Colon (tissue), 2 donors: Measurements from ENCODE around the gene ANKRD31.
"Not testable (repeated sequence)": the region's sequence is repeated elsewhere in the genome, so short reads cannot be mapped to it uniquely, and the experiment has no call there.

Source experiments
- FAIRE-seq: peaks from 2 replicates; lab custom pipeline; 2012; peaks lifted over from hg19 to GRCh38; lab: Jason Lieb, UNC
- donor health status: control.
- donor health status: control.

The ANKRD31 gene

GRCh38 chr5:75234251-75234650 lies 2.4 kb downstream of the ANKRD31 start:
- FAIRE-seq: no peak

DNA sequence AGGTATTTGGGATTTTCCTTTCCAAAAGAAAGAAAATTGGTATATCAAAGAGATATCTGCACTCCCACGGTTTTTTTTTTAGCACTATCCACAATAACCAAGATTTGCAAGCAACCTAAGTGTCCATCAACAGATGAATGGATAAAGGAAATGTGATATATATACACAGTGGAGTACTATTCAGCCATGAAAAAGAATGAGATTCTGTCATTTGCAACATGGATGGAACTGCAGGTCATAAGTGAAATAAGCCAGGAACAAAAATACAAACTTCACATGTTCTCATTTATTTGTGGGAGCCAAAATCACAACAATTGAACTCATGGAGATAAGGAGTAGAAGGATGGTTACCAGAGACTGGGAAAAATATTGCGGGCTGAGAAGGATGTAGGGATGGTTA lies 9.8 kb downstream of the ANKRD31 start:
- no peak for FAIRE-seq

DNA sequence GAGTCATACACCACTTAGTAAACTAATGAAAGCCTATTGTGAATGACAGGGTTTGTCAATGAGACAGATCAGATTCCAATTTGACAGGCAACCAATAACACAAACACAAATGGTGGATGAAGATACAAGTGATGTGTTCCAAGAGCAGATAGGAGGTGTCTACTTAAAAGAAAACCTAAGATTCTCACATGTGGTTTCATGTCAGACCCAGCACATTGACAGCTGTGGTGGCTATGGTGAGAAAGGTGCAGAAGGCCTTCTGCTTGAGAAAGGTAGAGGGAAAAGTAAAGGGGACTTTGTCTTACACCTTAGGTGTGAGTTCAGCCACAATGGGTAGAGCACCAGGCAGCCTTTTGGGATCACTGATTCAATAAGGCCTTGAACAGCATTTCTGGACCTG lies 11.2 kb downstream of the ANKRD31 start:
- FAIRE-seq: no peak

GRCh38 chr5:75220787-75221186 lies 15.9 kb downstream of the ANKRD31 start:
- not testable (repeated sequence) for FAIRE-seq

GRCh38 chr5:75214928-75215327 lies 21.8 kb downstream of the ANKRD31 start:
- no peak for FAIRE-seq

DNA sequence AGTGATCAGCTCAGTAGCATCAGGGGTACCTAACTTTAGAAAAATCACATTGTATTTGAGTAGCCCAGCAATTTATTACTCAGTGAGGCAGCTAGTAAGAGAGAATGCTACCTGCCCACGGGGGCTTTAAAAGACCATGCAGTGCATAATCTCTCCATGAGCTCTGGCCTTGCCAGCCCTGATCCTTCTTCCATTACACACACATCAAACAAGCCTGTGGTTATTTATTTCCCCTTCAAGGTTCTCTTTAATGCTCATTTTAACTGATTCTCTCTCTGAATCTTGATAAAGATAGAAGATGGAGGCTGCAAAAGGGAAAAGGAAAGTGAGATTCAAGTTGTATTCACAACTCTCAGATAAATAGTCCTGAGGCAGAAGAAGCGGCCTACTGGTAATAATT lies 22.3 kb downstream of the ANKRD31 start:
- no peak for FAIRE-seq

DNA sequence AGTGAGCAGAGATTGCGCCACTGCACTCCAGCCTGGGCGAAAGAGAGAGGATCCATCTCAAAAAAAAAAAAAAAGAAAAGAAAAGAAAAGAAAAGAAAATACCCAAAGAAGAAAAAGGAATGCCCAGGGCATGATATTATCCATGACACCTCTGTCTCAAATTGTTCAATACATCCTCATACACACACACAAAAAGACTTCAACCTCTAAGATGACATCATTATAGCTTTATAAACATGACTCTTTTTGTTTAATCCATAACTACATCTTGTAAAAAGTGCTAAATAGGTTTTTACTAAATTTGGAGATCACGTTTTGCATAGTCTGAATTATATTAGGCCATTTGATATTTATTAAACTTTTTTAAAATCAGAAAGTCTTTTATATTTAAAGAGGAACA lies 33.1 kb downstream of the ANKRD31 start:
- no peak for FAIRE-seq

- FAIRE-seq: no peak
Measured at GRCh38 chr5:75202935-75203334, 33.7 kb downstream of the ANKRD31 start.

GRCh38 chr5:75200776-75201175 lies 35.9 kb downstream of the ANKRD31 start:
- no peak for FAIRE-seq

- FAIRE-seq: no peak
Measured at GRCh38 chr5:75199946-75200345, 36.7 kb downstream of the ANKRD31 start.

GRCh38 chr5:75199071-75199470 lies 37.6 kb downstream of the ANKRD31 start:
- no peak for FAIRE-seq

- no peak for FAIRE-seq
Measured at GRCh38 chr5:75197745-75198144, 38.9 kb downstream of the ANKRD31 start.

- no peak for FAIRE-seq
Measured at GRCh38 chr5:75192804-75193203, 43.9 kb downstream of the ANKRD31 start.

GRCh38 chr5:75192264-75192663 lies 44.4 kb downstream of the ANKRD31 start:
- FAIRE-seq: no peak

DNA sequence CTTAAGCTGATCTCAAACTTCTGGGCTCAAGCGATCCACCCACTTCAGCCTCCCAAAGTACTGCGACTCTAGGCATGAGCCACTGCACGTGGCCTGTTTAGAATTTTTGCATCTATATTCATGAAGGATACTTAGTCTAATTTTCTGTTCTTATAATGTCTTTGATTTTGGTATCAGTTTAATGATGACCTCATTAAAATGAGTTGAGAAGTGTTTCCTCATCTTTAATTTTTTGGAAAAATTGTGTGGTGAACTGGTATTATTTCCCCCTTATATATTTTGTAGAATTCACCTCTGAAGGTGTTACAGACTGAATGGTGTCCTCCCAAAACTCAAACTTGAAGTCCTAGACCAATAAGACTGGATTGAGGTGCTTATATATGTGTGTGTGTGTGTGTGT lies 46.5 kb downstream of the ANKRD31 start:
- no peak for FAIRE-seq

- no peak for FAIRE-seq
Measured at GRCh38 chr5:75189353-75189752, 47.3 kb downstream of the ANKRD31 start.

DNA sequence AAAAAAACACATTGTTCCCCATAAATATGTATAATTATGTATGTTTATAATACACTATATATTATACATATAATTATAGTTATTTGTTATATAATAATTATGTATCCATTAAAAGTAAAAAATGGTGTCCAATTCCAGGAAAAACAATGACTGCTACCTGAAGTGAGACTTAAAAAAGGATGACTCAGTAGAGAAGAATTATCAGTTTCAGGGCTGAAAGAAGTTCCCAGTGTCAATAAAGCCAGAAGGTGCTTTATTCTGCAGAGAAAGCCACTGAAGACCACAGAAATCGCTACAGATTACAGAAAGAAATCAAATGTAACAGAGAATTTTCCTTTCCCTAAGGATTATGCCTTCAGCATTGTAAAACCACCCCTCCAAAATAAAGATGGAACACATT lies 50.9 kb downstream of the ANKRD31 start:
- FAIRE-seq: no peak

DNA sequence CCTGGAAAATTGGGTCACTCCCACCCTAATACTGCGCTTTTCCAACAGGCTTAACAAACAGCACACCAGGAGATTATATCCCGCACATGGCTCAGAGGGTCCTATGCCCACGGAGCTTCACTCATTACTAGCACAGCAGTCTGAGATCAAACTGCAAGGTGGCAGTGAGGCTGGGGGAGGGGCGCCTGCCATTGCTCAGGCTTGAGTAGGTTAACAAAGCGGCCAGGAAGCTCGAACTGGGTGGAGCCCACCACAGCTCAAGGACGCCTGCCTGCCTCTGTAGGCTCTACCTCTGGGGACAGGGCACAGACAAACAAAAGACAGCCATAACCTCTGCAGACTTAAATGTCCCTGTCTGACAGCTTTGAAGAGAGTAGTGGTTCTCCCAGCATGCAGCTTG lies 60.7 kb downstream of the ANKRD31 start:
- not testable (repeated sequence) for FAIRE-seq

GRCh38 chr5:75174872-75175271 lies 61.8 kb downstream of the ANKRD31 start:
- FAIRE-seq: not testable (repeated sequence)

DNA sequence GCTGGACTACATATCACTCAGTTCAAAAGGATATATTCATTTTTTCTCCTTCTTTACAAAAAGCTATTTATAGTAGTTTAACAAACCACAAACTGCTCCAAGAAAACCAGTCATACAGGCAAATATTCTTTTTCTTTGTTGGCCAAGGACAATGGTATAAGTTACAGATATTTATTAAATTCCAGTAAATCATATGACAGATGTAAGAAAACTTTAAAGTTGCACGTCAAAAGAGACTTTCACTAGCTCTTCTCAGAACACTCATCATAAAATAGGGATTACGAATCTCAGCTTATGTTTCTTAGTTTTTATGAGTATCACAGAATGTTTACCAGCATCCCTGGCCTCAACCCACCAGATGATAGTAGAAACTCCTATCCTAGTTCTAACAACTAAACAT lies 67.2 kb downstream of the ANKRD31 start:
- no peak for FAIRE-seq

GRCh38 chr5:75168026-75168735 lies 68.5 kb downstream of the ANKRD31 start:
- FAIRE-seq: no peak

- no peak for FAIRE-seq
Measured at GRCh38 chr5:75167345-75167744, 69.3 kb downstream of the ANKRD31 start.

DNA sequence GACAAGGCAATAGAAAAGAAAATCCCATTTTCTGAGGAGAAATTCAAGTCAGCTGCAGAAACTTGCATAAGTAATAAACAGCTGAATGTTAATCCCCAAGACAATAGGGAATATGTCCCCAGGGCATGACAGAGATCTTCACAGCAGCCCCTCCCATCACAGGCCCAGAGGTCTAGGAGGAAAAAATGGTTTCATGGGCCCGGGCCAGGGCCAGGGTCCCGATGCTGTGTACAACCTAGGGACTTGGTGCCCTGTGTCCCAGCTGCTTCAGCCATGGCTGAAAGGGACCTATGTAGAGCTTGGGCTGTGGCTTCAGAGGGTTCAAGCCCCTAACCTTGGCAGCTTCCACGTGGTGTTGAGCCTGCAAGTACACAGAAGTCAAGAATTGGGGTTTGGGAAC lies 75.2 kb downstream of the ANKRD31 start:
- not testable (repeated sequence) for FAIRE-seq

DNA sequence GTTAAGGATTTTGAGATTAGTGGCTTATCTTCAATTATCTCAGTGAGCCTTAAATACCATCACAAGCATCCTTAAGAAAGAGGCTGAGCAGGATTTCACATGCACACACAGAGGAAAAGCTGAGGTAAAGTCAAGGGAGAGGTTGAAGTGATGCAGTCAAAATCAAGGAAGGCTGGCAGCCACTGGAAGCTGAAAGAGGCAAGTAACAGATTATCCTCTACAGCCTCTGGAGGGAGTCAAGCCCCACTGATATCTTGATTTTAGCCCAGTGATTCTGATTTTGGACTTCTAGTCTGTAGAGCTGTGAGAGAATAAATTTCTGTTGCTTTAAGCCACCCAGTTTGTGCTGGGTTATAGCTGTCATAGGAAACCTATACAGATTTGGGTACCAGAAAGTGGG lies 80.1 kb downstream of the ANKRD31 start:
- FAIRE-seq: no peak

- FAIRE-seq: no peak
Measured at GRCh38 chr5:75152860-75153259, 83.8 kb downstream of the ANKRD31 start.
